ENCODE measurements around the gene KRTAP5-2.

Gene KRTAP5-2

GRCh38 chr11:1570001-1570453 is 28.1 kb downstream of the KRTAP5-2 start:
- Histone ChIP-seq H3K36me3 (no peaks in the 10 kb centered on the region), H3K27me3 (peaks cover 27% of the 10 kb centered on the region), H3K4me3 (ENCODE audit: low read depth, low read length) (no peak overlapping the region), H3K9me3 (no peaks in the 10 kb centered on the region), H3K4me1 (peaks cover 3% of the 10 kb centered on the region; the same call in 1 of the 2 replicates)
- no peak for DNase-seq
- TF ChIP-seq, protein P1, sequence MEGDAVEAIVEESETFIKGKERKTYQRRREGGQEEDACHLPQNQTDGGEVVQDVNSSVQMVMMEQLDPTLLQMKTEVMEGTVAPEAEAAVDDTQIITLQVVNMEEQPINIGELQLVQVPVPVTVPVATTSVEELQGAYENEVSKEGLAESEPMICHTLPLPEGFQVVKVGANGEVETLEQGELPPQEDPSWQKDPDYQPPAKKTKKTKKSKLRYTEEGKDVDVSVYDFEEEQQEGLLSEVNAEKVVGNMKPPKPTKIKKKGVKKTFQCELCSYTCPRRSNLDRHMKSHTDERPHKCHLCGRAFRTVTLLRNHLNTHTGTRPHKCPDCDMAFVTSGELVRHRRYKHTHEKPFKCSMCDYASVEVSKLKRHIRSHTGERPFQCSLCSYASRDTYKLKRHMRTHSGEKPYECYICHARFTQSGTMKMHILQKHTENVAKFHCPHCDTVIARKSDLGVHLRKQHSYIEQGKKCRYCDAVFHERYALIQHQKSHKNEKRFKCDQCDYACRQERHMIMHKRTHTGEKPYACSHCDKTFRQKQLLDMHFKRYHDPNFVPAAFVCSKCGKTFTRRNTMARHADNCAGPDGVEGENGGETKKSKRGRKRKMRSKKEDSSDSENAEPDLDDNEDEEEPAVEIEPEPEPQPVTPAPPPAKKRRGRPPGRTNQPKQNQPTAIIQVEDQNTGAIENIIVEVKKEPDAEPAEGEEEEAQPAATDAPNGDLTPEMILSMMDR (IDR thresholded peaks at IDR 0.05; ENCODE audit: low read depth, low read length), result no peak

DNA sequence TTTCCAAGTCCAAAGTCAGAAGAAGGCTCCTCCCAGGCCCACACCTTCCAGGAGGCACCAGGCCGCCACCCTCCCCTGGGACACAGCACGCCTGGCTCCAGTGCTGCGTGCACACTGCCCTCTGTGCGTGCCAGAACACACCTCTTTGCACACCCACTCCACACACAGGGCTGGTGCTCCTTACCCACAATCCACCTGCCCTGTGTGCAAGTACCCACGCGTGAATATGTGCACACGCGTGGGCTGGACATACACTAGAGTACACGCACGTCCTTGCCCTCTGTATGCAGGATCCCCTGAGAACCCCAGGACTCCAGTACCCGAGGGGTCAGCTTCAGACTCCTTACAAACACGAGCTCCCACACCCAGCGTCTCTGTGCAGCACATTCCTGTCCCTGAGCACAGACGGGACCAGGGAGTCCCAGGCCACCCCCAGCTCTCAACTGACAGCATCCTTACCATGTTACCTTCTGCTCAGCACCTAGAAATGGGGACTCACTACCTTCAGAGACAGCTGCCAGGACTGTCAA is 28.8 kb downstream of the KRTAP5-2 start:
- H3K27me3 ChIP-seq, result peaks cover 21% of the 10 kb centered on the region
- peaks cover 7% of the 10 kb centered on the region for H3K4me1 ChIP-seq
- no peaks in the 10 kb centered on the region for H3K36me3 ChIP-seq
- TF ChIP-seq, protein P1 (IDR thresholded peaks at IDR 0.05; ENCODE audit: low read depth, low read length), result no peak
- H3K4me3 ChIP-seq (ENCODE audit: low read depth, low read length), result no peak overlapping the region
- H3K9me3 ChIP-seq, result no peaks in the 10 kb centered on the region
- DNase-seq, result no peak

DNA sequence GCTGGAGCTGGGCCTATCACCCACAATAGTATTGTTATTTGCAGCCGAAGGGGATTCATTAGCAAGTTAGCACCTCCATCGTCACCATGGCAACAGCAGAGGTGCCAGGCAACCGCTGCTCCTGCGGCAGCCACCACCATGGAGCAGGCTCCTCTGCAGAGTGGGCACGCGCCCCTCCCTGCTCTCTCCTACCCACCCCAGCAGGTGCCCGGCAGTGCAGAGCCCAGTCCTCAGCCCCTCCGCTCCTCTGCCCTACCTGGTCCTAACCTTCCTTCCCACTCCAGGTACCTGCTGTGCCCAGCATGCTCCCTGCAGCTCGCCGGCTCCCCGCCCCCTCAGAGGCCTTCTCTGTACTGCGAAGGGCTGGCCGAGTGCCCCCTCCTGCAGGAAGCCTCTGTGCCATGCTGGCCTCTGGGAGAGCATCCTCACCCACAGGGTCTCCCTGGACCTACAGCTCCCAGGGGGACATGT is 29.6 kb downstream of the KRTAP5-2 start:
- H3K4me3 ChIP-seq (ENCODE audit: low read depth, low read length), result no peak overlapping the region
- H3K9me3 ChIP-seq, result no peaks in the 10 kb centered on the region
- peaks cover 13% of the 10 kb centered on the region for H3K27me3 ChIP-seq
- no peak for DNase-seq
- peaks cover 7% of the 10 kb centered on the region for H3K4me1 ChIP-seq
- TF ChIP-seq, protein P1 (IDR thresholded peaks at IDR 0.05; ENCODE audit: low read depth, low read length), result no peak
- H3K36me3 ChIP-seq, result no peaks in the 10 kb centered on the region

GRCh38 chr11:1567721-1568100 is 30.4 kb downstream of the KRTAP5-2 start:
- H3K36me3 ChIP-seq, result no peaks in the 10 kb centered on the region
- H3K27me3 ChIP-seq, result peaks cover 5% of the 10 kb centered on the region
- no peaks in the 10 kb centered on the region for H3K9me3 ChIP-seq
- no peak for DNase-seq
- H3K4me3 ChIP-seq (ENCODE audit: low read depth, low read length), result no peak overlapping the region
- H3K4me1 ChIP-seq, result peaks cover 7% of the 10 kb centered on the region
- TF ChIP-seq, protein P1 (IDR thresholded peaks at IDR 0.05; ENCODE audit: low read depth, low read length), result no peak

DNA sequence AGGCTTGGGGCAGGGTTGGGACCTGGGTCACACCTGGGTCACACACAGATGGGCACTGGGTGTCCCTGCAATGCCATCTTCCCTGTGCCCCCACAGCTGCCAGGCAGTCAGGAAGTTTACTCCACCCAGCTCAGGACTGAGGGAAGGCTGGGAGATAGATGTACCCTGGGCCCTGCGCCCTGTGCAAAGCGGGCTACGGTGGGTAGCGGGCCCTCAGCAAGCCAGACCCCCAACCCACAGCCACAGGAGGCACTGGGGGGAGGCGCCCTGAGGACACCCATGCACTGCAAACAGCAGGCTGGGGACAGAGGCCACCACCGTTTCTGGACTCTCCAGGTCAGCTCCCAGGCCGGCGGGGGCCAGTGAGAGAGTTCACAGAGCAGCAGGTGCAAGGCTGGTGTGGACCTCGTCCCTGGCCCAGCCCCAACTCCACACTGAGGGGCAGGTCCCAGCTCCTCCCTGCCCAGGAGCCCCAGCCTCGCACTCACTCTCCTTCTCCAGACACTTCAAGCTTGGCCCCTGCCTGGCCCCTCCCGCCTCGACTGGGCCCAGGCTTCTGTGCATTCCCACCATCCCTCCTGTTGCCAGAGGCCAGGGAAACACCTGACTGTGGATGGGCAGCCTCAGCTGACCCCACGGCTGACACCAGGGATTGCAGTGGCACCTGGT is 30.9 kb downstream of the KRTAP5-2 start:
- Histone ChIP-seq H3K27me3 (no peaks in the 10 kb centered on the region; the same call in 1 of the 2 replicates), H3K4me3 (ENCODE audit: low read depth, low read length) (no peak overlapping the region), H3K9me3 (no peaks in the 10 kb centered on the region), H3K36me3 (no peaks in the 10 kb centered on the region), H3K4me1 (peaks cover 7% of the 10 kb centered on the region)
- no peak for DNase-seq
- TF ChIP-seq, protein P1 (IDR thresholded peaks at IDR 0.05; ENCODE audit: low read depth, low read length), result no peak

DNA sequence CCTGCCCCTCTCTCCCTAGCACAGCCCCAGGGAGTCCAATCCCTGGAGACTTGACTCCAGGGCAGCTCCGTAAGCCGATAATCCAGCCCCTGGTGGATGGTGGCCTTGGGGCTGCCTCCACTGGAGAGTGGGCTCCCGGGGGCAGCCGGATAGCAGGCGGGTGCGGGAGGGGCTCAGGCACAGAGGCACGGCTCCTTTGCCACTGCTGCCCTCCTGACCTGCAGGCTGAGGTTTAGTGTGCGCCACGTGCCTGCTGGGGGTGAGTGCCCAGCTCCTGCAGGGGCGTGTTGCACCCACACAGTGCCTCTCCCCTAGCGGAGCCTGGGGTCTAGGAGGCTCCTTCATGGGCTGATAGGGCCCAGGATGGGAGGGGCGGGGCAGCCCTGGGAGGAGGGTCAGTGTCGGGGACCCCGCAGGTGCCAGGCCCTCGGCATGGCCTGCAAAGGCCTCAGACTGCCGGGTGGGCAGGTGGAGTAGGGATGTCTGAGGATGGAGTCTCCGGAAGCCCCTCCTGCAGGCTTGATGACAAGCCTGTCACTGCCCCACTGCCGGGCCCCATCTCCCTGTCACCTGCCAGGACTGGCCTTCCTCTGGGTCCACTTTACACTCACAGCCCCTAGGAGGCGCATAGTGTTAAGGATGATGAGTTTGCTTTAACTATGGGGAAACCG is 31.6 kb downstream of the KRTAP5-2 start:
- Histone ChIP-seq H3K36me3 (no peaks in the 10 kb centered on the region), H3K4me3 (ENCODE audit: low read depth, low read length) (no peak overlapping the region), H3K4me1 (peaks cover 7% of the 10 kb centered on the region), H3K9me3 (no peaks in the 10 kb centered on the region), H3K27me3 (no peaks in the 10 kb centered on the region)
- TF ChIP-seq, protein P1 (IDR thresholded peaks at IDR 0.05; ENCODE audit: low read depth, low read length), result peak; percentile 20; the same call in 1 of the 2 replicates
- DNase-seq, result no peak
